HG03354 (cell line): Measurements from ENCODE around the gene CD300E.

ENCODE experiments used
- ATAC-seq: cut with Tn5 transposase; IDR thresholded peaks from one replicate; pipeline ENCODE4 v1.9.1; 2021; ENCODE audit warnings: mild to moderate bottlenecking; ENCODE audit not compliant: unreplicated experiment, poor library complexity, severe bottlenecking

The CD300E gene

DNA sequence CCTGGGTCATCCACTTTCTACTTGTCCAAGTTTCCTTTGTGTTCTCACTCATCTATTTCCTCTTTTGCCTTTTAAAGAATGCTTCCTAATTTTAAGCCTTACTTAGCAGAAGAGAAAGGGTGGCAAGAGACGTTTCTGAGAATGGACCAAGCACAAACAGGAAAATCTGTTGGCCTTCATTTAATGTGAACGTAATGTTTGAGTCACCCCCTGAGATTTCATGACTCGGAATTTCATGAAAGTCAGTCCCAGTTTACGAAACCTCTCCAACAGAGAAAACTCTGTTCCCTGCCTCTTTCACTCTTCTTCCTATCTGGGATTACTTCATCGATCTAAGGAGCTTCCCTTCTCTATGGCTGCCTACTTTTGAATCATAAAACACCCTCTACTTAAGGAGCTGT, at the start of gene CD300E:
Gene CD300E, minus strand, starts transcription at position 46 of the 401 bp plus-strand sequence. CDS start 117 bp downstream, outside the sequence.
- no peak for ATAC-seq

DNA sequence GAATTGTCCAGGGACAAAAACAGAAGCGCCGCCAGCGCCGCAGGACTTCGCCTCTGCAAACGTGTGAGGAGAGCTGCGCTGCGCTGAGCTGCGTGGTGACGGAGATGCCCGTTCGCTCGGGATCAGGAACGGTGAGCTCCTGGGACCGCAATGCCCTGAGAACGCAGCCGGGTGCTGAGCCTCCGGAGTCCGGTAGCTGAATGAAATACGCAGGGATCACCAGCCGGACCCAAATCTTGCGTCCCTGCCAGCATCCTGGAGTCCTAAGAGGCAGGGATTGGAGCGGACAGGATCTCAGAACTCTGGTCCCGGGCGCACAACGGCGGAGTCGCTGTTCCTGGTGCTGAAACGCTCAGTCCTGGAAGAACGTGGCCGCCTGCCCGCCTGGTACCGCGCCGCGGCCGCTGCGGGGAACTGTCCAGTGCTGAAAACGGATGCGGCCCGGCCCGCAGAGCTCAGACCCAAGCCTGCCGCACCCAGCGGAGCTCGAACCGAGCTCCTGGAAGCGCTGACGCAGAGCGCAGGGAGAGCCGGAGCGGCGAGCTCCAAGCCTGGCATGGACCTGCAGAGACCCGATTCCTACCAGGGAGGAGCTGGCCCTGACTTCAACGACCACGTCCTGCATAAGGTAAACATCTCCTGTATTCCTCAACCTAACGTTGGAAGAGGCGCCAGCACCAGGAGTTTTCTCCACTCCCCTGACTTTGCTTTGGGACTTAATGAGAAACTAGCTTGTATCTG, 47.7 kb upstream of the CD300E start:
- no peak for ATAC-seq

GRCh38 chr17:74670329-74670728, 46.8 kb upstream of the CD300E start:
- no peak for ATAC-seq

GRCh38 chr17:74663561-74663960, 40.0 kb upstream of the CD300E start:
- ATAC-seq = no peak

DNA sequence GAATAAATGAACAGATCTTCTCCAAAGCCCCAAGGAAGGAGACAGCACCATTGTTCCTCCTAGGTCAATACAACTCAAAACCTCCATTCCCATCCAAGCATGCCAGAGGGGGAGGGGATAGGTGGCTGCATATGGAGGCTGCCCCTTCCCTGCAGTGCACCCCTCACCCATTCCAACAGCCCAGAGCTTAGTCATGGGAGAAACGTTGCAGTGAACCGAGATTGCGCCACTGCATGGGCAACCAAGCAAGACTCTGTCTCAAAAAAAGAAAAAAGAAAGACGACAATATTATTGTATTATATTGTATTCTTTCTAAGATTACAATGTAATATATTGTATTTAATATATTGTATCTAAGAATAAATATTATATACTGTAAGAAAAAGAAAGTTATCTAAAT, 36.4 kb upstream of the CD300E start:
- no peak for ATAC-seq

DNA sequence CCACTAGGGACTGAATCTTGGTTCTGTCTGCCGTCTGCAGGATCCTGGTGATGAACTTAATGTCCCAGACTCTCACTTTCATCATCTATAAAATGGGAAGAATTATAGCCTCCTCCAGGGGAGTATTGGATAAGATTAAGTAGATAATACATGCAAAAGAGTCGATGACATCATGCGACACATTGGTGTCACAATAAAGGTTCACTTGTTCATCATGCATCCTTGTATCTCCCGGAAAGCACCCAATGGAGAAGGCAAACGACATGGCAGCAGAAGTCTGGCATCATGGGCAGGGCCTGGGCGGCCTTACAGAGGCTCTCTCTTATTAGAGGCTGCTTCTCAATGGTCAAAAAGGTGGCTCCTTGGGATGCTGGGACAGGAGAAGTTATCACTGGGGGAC, 35.1 kb upstream of the CD300E start:
- no peak for ATAC-seq

GRCh38 chr17:74654742-74655141, 31.2 kb upstream of the CD300E start:
- ATAC-seq = no peak

DNA sequence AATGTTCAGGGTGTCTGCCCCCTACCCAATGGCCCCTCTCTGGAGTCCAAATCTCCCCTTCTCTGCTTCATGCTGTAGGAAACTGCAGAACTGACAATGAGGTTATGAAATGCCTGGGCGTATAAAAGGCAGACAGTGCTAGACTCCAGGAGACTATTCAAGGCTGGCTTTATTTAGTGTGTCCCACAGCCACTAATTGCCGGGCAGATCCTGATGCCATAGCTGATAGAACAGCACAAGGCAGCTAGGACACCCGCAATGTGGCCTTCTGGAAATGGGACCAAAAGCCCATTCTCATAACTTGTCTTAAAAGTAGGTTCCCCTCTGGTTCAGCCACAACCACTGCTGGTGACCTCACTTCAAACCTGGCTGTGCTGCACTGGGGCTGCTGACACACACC, 28.5 kb upstream of the CD300E start:
- ATAC-seq = no peak

GRCh38 chr17:74649909-74650308, 26.4 kb upstream of the CD300E start:
- no peak for ATAC-seq

GRCh38 chr17:74647871-74648672, 24.5 kb upstream of the CD300E start:
- ATAC-seq = no peak

- ATAC-seq = no peak
These were observed 22.7 kb upstream of the CD300E start for GRCh38 chr17:74646231-74646630.

DNA sequence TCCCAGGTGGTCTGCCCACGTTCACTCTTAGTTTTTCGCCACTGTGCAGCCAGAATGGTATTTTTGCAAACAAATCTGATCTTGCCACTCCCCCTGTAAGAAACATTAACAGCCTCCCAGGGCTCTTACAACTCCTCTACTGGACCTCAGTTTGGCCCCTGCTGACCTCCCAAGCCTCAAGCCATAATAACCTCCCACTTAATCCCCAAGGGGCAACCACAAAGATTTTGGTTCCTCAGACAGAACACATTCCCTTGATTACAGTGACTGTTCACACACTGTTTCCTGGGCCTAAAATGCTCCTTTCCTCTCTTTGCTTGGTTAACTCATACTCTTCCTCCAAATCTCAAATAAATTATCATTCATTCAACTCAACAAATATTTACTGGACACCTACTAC, 21.5 kb upstream of the CD300E start:
- ATAC-seq = no peak

- ATAC-seq = no peak
These were observed 20.9 kb upstream of the CD300E start for GRCh38 chr17:74644419-74644818.

DNA sequence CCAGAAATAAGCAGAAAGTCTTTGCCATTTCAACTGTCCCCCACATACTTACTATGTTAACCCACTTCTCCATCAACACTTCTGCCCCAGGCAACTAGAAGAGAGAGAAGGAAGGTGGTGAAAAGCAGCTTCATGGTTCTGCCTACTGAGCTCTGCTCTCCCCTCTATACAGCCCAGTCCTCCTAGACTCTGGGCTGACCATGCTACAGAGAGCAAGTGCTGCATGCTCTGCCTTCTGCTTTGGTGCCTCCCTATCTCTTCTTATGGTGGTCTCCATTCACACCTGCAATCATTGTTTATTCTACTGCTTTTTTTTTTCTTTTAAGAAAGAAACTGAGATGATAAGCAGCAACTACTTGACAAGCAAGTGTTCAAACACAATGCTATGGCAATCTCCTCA, 20.3 kb upstream of the CD300E start:
- ATAC-seq = no peak

DNA sequence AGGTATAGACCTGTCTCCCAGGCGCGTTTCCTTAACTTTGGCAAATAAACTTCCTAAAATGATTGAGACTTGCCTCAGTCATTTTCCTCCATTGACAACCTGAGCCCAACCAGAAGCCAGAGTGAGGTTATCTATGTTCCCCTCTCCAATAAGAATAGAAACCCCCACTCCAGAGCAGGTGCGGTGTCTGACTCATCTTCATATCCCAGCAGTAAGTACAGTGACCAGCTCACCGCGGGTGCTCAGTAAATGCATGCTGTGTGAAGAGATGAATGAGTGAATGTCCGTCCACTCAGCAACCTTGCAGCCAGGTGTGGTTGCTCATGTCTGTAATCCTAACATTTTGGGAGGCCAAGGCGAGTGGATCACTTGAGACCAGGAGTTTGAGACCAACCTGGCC, 19.5 kb upstream of the CD300E start:
- ATAC-seq = no peak

GRCh38 chr17:74642556-74642955, 19.0 kb upstream of the CD300E start:
- no peak for ATAC-seq

DNA sequence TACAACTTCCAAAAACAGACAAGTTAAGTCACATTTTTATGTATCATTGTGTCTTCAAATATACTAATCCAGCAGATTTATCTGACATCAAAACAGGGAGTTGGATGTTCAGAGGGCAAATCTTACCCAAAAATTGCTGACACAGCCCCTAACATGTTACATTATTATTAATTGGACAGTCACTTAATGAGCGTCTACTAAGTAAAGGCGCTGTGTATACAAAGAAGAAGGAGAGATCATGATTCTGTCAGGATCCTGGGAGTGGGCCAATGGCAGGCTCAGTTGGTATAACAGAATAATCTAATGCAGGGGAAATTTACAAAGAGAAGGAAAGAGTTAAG, 18.4 kb upstream of the CD300E start:
- ATAC-seq = no peak

DNA sequence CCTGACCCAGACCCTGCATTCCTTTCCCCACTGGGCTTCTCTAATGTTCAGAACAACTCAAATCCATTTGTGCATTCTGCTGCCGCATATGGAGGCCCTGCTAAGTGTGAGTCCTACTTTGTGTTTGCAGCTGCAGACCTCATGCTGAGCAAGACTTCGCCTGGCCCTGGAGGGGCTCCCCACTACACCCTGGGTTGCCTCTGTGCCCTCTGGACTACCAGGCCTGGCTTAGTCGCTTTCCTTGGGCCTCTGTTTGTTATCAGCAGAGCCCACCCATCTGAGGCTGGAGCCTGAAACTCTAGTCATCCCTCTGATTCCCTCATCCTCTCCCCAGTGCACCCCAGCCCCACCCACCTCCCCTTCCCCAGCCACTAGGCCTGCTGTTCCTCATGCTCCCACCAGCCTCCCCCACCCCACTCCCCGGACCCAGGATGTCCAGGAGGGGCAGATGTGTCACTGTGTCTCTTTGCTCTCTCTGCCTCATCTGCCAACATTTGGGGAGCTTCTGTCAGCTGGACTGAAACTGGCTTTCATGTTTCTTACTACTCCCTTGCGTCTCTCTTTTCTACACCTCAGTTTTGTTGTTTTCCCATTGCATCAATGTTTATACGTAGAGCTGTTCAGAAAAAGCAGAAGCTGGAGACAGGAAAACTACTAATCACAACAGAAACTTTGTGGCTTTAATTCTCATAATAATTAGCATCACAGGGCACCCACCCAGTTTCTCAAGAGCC, 17.9 kb upstream of the CD300E start:
- no peak for ATAC-seq

DNA sequence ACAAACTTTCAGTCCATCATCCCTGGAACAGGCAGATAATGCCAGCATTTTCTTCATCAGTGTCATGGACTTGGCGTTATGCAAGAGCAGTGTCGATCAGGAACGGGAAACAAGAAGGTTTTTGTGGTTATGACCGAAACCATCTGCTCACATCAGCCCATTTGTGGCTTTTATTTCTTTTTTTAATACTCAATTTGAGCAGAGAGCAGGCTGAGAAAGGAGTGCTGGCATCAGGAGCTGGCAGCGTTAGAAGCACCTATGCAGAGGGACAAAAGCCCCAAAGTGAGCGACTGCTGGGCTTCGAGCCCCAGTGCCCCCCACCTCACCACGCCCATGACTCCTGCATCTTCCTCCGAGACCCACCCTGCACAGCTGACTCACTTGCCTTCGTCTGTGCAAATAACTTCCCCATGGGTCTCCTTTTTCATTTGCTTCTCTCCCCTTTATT, 16.2 kb upstream of the CD300E start:
- no peak for ATAC-seq

- ATAC-seq = no peak
These were observed 14.4 kb upstream of the CD300E start for GRCh38 chr17:74637926-74638325.

- no peak for ATAC-seq
These were observed 13.7 kb upstream of the CD300E start for GRCh38 chr17:74637265-74637664.
